Omental fat pad (tissue), 4 donors: ENCODE results near the gene MYO15B. TPM values are rescaled to one million over a fixed set of nuclear protein-coding genes. Genes with fewer than 3 reads are reported as not detected.

Source experiments
- ATAC-seq: fragments of 150-250 bp; one replicate; pipeline ENCODE4 v1.9.1; 2016; ENCODE audit warnings: mild to moderate bottlenecking, moderate library complexity; ENCODE audit not compliant: low FRiP score
- DNase-seq: peaks from one replicate; pipeline ENCODE4 v3.0.0-alpha.2; 2019; ENCODE audit warnings: low spot score
- CTCF ChIP-seq, 3 donors: fragments of 450-650 bp; IDR thresholded peaks; one replicate each; pipeline ENCODE4 v1.5.1; 2016 to 2017; ENCODE audit warnings: antibody characterized with exemption in 3 of 3, mild to moderate bottlenecking in 3 of 3, moderate library complexity in 2 of 3
- total RNA-seq, 4 donors: library from RNA; depleted of rRNA; stranded (reverse); fragments of >200 nt; gene quantifications; one replicate each; pipeline ENCODE4 v1.1.0, GENCODE V29; 2016

Gene MYO15B
- total RNA-seq, 4 donors from 2014 or later, result 58.4 to 187 (median 74.3) TPM

GRCh38 chr17:75565618-75566017 lies 22.0 kb upstream of the MYO15B start:
- DNase-seq, result no peak
- no peak for ATAC-seq
- no peak for TF ChIP-seq CTCF (IDR thresholded peaks at IDR 0.05)

GRCh38 chr17:75566416-75566815 lies 21.2 kb upstream of the MYO15B start:
- ATAC-seq (no peak), DNase-seq (no peak)
- no peak for TF ChIP-seq CTCF (IDR thresholded peaks at IDR 0.05)

GRCh38 chr17:75566834-75567233 lies 20.8 kb upstream of the MYO15B start:
- ATAC-seq (no peak), DNase-seq (no peak)
- TF ChIP-seq CTCF (IDR thresholded peaks at IDR 0.05), result no peak

GRCh38 chr17:75568412-75569255 lies 19.0 kb upstream of the MYO15B start:
- no peak for ATAC-seq
- no peak for TF ChIP-seq CTCF (IDR thresholded peaks at IDR 0.05)
- DNase-seq, result no peak

GRCh38 chr17:75570034-75570676 lies 17.4 kb upstream of the MYO15B start:
- no peak for TF ChIP-seq CTCF (IDR thresholded peaks at IDR 0.05)
- DNase-seq (no peak), ATAC-seq (peak; percentile 11)

- DNase-seq (no peak), ATAC-seq (no peak)
- no peak for TF ChIP-seq CTCF (IDR thresholded peaks at IDR 0.05)
These were observed 16.8 kb upstream of the MYO15B start for GRCh38 chr17:75570772-75571171.
